SJSA1 (cell line): ENCODE measurements around the gene CHM. TPM values are rescaled to one million over a fixed set of nuclear protein-coding genes. Genes with fewer than 3 reads are reported as not detected.
"Not testable (repeated sequence)": the region's sequence is repeated elsewhere in the genome, so short reads cannot be mapped to it uniquely, and the experiment has no call there.

Experiments used
- DNase-seq, 2 experiments: peaks; one replicate each; pipeline ENCODE4 v3.0.0-alpha.2; 2015 to 2020; ENCODE audit warnings: low spot score in 2 of 2, low read depth in 1 of 2
- H3K27ac ChIP-seq: fragments of 250-450 bp; sonication (Bioruptor Pico); 2 replicates; pipeline ENCODE4 v1.5.1; 2020; ENCODE audit warnings: mild to moderate bottlenecking, moderate library complexity
- H3K27me3 ChIP-seq: fragments of 250-450 bp; sonication (Bioruptor Pico); replicated peaks from 2 replicates; pipeline ENCODE4 v1.5.1; 2020; ENCODE audit warnings: mild to moderate bottlenecking, moderate library complexity
- H3K36me3 ChIP-seq: fragments of 250-450 bp; sonication (Bioruptor Pico); 2 replicates; pipeline ENCODE4 v1.5.1; 2020; ENCODE audit warnings: mild to moderate bottlenecking
- H3K4me1 ChIP-seq: fragments of 250-450 bp; sonication (Bioruptor Pico); replicated peaks from 2 replicates; pipeline ENCODE4 v1.6.1; 2021; ENCODE audit warnings: mild to moderate bottlenecking
- H3K4me3 ChIP-seq: fragments of 250-450 bp; sonication (Bioruptor Pico); 2 replicates; pipeline ENCODE4 v1.5.1; 2020; ENCODE audit warnings: mild to moderate bottlenecking
- H3K9me3 ChIP-seq: fragments of 250-450 bp; sonication (Bioruptor Pico); replicated peaks from 2 replicates; pipeline ENCODE4 v1.5.1; 2020; ENCODE audit warnings: mild to moderate bottlenecking
- total RNA-seq: library from RNA; depleted of rRNA; stranded (reverse); fragments of >200 nt; shearing (Covaris generic); gene quantifications from 2 replicates; pipeline ENCODE4 v1.2.3, GENCODE V29; 2014

CHM gene
- total RNA-seq, 1 experiment from 2014 or later, result 27.0 TPM

DNA sequence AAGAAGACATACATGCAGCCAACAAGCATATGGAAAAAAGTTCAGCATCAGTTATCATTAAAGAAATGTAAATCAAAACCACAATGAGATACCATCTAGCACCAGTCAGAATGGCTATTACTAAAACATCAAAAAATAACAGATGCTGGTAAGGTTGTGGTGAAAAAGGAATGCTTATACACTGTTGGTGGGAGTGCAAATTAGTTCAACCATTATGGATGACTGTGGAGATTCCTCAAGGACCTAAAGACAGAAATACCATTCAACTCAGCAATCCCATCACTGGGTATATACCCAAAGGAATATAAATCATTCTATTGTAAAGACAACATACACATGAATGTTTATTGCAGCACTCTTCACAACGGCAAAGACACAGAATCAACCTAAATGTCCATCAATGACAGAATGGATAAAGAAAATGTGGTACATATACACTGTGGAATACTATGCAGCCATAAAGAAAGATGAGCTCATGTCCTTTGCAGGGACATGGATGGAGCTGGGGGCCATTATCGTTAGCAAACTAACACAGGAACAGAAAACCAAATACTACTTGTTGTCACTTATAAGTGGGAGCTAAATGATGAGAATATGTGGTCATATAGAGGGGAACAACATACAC lies 130.6 kb downstream of the CHM start:
- not testable (repeated sequence) for H3K9me3 ChIP-seq, H3K36me3 ChIP-seq, H3K4me1 ChIP-seq, H3K27ac ChIP-seq, H3K4me3 ChIP-seq, H3K27me3 ChIP-seq, DNase-seq

DNA sequence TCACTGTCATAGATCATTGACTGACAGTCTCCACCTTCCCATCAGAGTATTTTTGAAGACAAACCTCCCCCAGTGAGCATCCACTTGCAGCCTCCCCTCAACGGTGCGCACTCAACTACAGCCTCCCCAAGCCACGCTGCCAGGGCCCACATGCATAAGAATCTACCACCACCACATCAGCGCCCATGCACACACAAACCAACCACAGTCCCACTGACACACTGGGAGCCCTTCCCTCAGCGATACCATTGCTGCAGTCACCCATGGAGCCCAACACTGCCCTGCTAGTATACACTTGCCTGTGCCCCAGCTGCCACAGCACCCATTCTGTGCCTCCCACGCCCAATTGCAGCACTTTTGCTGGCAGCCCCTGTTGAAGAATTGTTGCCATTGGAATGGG lies 132.9 kb downstream of the CHM start:
- Histone ChIP-seq H3K9me3 (no peaks in the 10 kb centered on the region), H3K27me3 (no peaks in the 10 kb centered on the region), H3K36me3 (no peaks in the 10 kb centered on the region), H3K4me1 (no peaks in the 10 kb centered on the region), H3K4me3 (no peak overlapping the region), H3K27ac (no peak overlapping the region)
- no peak for DNase-seq

DNA sequence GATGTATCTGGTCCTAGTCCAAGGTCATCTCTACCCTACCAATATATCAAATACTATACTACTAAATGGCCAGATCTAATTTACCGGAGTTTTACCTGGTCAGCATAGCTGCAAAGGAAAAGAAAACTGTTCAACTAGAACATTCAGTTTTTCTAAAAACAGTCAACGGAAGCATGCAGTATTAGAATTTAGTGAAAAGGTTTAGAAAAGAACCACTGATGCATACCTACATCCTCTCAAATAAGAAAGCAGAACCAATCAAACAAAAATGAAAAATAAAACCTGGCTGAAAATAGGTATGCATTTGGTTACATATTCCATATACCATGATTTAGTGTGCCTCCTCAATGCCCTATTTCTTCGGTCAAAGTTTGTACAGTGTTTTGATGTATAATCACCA lies 140.0 kb downstream of the CHM start:
- no peak overlapping the region for H3K27ac ChIP-seq
- no peak for DNase-seq
- H3K27me3 ChIP-seq, result no peaks in the 10 kb centered on the region
- H3K36me3 ChIP-seq, result no peaks in the 10 kb centered on the region
- no peaks in the 10 kb centered on the region for H3K9me3 ChIP-seq
- H3K4me3 ChIP-seq, result no peak overlapping the region
- H3K4me1 ChIP-seq, result no peaks in the 10 kb centered on the region

DNA sequence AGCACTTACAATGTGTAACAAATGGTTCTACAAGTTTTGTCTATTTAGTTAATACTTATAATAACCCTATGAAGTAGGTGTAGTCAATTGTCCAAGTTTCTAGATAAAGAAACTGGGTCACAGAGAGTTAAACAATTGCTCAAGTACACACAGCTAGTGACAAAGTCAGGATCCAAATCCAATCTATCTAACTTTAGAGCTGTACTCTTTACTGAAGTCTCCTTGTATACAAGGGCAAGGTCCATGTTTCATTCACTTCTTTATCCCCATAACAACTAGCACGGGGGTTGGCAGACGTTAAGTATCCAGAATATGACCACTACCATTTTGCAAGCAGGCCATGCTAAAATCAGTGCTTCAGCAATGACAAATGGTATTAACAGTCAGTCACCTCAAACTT lies 141.0 kb downstream of the CHM start:
- no peak for DNase-seq
- H3K4me3 ChIP-seq, result no peak overlapping the region
- H3K36me3 ChIP-seq, result no peaks in the 10 kb centered on the region
- no peaks in the 10 kb centered on the region for H3K27me3 ChIP-seq
- no peaks in the 10 kb centered on the region for H3K4me1 ChIP-seq
- H3K9me3 ChIP-seq, result no peaks in the 10 kb centered on the region
- H3K27ac ChIP-seq, result no peak overlapping the region

DNA sequence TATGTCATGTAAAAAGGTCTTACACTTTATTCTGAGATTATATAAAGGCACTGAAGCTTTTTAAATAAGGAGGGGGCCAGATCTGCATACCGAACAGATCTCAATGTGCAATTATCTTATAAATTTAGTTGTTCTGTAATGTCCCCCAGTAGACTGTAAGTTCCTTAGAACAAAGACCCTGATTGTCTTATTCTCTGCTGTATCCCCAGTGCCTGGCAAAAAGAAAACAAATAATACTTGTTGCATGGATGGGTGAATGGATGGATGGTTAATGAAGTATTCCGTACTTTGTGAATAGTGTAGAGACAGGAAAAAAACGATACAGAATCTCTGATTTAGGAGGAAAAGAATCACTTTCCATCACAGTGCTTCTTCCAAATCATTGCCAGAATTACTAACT lies 141.5 kb downstream of the CHM start:
- Histone ChIP-seq H3K4me1 (no peaks in the 10 kb centered on the region), H3K4me3 (no peak overlapping the region), H3K27me3 (no peaks in the 10 kb centered on the region), H3K9me3 (no peaks in the 10 kb centered on the region), H3K36me3 (no peaks in the 10 kb centered on the region), H3K27ac (no peak overlapping the region)
- DNase-seq, result no peak

DNA sequence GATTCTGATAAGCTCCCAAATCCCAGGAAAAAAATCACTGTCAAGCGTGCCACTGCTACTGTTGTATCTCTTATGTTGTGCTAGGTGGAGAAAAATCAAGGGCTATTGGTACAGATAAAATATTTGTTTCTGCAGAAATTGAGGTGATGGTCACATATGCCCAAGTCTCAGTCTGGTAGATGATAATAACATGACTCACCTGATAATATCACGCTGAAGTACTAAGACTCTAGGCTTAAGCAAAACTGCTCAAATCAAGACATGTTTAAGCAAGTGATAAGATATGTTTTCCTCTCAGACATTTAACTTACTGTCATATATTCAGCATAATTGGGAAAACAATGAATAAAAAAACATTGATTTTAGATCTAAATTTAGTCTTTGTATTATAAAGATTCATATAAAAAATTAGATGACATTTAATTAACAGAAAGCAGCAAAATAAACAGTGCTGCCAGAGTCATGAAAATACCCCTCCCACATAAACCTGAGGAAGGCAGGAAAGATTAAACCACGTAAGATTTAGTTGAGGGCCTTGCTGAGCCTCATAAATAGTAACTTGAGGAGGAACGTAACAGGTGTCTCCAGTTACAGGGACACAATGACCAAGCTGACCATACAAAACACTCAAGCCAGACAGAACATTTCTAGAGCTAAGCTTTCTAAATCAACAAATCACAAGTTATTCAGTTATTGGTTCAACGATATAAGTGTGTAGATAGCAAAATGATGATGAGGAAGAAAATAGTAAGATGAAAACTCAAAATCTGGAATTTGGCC lies 143.5 kb downstream of the CHM start:
- DNase-seq, result no peak
- no peak overlapping the region for H3K4me3 ChIP-seq

DNA sequence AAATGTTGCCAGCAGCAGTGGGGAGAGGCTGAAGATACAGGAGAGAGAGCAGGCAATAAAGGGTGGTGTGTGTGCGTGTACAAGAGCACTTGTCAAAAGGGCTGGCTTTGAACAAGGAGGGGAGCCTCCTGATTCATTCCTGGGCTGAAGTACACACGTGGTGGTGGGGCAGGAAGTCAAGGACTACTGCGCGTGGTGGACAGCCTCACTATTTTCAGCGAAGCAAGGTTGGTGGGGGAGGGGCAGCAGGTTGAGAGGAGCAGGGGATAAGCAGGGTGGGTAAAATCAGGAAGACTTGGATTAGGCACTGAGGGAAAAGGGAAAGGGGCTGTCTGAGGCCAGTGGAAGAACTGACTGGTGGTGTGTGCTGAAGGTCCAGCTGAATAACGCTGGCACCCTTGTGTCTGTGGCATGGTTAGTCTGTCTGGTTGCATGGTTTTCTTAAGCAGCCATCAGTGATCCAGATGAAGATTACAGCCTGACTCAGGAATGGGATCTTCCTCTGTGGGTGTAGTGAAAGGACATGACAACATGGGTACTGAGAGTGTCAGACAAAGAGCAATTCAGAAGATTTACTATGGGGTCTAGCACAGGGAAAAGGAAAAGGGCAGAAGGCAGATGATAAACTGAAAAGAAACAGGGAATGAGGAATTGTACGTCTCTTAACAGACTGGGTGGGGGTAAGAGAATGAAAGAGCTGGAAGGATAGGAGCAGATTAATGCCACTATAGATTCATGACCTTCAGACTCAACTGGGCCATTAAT lies 149.8 kb downstream of the CHM start:
- no peaks in the 10 kb centered on the region for H3K27me3 ChIP-seq
- DNase-seq, result no peak

More for the DNA sequence above, 143.5 kb downstream of the CHM start:
- Histone ChIP-seq H3K9me3 (no peaks in the 10 kb centered on the region), H3K4me1 (no peaks in the 10 kb centered on the region), H3K36me3 (no peaks in the 10 kb centered on the region), H3K27me3 (no peaks in the 10 kb centered on the region), H3K27ac (no peak overlapping the region)

DNA sequence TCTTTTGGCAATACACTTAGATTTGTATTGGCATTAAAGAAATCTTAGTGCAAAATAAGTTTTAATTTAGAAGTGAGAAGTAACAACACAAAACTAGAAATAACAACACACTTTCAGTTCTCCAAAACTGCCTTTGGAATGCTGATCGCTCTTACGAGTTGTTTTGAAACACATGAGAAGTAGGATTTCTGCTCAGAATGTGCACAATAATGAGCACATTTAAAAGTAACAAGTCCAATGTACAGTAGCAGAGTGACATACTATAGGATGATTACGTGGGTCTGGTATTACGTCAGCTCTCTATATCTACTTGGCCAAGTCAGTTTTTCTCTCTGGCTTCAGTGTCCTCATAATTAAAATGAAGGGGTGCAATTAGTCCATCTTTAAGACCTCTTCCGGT lies 164.8 kb downstream of the CHM start:
- no peaks in the 10 kb centered on the region for H3K36me3 ChIP-seq
- no peaks in the 10 kb centered on the region for H3K27me3 ChIP-seq
- no peak overlapping the region for H3K27ac ChIP-seq
- no peak for DNase-seq
- H3K4me1 ChIP-seq, result no peaks in the 10 kb centered on the region
- H3K9me3 ChIP-seq, result no peaks in the 10 kb centered on the region
- no peak overlapping the region for H3K4me3 ChIP-seq

More for the DNA sequence above, 149.8 kb downstream of the CHM start:
- no peak overlapping the region for H3K4me3 ChIP-seq
- H3K9me3 ChIP-seq, result no peaks in the 10 kb centered on the region
- no peaks in the 10 kb centered on the region for H3K36me3 ChIP-seq
- no peaks in the 10 kb centered on the region for H3K4me1 ChIP-seq
- H3K27ac ChIP-seq, result no peak overlapping the region

DNA sequence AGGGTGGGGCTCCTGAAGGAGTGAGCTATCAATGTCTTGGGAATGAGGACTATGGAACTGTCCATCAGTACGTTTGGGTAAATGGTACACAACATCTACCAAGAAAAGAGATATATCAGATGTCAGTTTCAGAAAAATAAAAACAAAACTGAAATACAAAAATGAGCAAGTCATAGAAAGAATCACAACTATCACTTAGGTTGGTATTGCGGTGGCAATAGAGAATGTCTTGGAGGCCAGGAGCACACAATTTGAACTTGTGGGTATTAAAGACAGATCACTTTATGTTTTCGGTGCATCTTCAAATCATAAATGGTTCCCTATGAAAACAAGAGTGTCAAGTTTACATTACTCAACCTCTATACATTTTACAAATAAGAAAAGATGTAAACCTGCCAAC lies 176.8 kb downstream of the CHM start:
- Histone ChIP-seq H3K36me3 (0 out of 2 replicates have a peak, but pooled peaks cover under 1% of the 10 kb centered on the region), H3K4me1 (no peaks in the 10 kb centered on the region), H3K27ac (no peak overlapping the region), H3K9me3 (no peaks in the 10 kb centered on the region), H3K27me3 (no peaks in the 10 kb centered on the region), H3K4me3 (no peak overlapping the region)
- DNase-seq, result no peak

DNA sequence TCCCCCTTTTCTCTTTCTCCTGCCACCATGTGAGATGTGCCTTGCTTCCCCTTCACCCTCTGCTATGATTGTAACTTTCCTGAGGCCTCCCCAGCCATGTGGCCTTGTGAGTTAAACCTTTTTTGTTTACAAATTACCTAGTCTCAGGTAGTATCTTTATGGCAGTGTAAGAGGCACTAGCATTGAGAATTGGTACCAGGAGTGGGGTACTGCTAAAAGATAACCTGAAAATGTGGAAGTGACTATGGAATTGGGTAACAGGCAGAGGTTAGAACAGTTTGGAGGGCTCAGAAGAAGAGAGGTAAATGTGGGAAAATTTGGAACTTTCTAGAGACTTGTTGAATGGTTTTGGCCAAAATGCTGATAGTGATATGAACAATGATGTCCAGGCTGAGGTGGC lies 182.0 kb downstream of the CHM start:
- H3K27ac ChIP-seq, result no peak overlapping the region
- no peaks in the 10 kb centered on the region for H3K27me3 ChIP-seq
- no peak for DNase-seq
- H3K4me3 ChIP-seq, result no peak overlapping the region
- H3K36me3 ChIP-seq, result 0 out of 2 replicates have a peak, but pooled peaks cover 2% of the 10 kb centered on the region
- no peaks in the 10 kb centered on the region for H3K4me1 ChIP-seq
- no peaks in the 10 kb centered on the region for H3K9me3 ChIP-seq

DNA sequence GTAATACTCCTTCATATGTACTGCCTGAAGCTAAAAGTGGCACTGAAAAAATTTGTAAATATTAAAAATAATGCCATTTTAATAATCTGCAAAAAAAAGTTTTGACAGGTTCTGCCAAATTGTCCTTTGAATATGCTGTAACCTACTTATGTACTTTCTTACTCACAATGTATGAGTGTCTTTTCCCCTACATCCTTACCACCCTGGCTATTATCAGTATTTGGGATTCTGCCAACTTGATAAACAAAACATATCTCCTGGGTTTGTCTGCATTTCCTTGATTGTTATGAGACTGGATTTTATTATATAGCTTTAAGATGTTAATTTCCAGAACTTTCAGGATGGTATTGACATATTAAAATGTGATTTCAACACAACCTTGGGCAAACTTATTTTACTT lies 187.9 kb downstream of the CHM start:
- no peaks in the 10 kb centered on the region for H3K27me3 ChIP-seq
- no peaks in the 10 kb centered on the region for H3K36me3 ChIP-seq
- no peak overlapping the region for H3K4me3 ChIP-seq
- no peak for DNase-seq
- H3K27ac ChIP-seq, result no peak overlapping the region
- H3K4me1 ChIP-seq, result no peaks in the 10 kb centered on the region
- H3K9me3 ChIP-seq, result no peaks in the 10 kb centered on the region

DNA sequence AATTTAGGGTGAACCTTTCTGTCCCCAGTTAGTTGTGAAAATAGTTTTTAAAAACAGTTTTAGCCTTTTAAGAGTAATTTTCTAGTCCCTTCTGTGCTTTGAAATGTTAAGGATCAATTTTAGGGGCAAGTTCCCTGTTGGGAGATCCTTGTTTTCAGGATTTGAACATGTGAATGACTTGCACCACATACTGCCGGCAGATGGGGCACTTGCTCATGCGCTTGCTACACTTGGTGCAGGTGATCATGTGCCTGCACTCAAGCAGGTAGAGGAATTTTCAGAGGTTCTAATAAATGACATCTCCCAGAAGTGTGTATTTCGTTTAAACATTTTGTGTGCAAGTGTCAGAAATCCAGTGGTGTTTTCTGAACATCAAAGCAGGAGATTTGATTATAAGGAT lies 195.9 kb downstream of the CHM start:
- DNase-seq, result no peak
- Histone ChIP-seq H3K4me3 (no peak overlapping the region), H3K4me1 (no peaks in the 10 kb centered on the region), H3K9me3 (no peaks in the 10 kb centered on the region), H3K27ac (no peak overlapping the region), H3K36me3 (no peaks in the 10 kb centered on the region), H3K27me3 (no peaks in the 10 kb centered on the region)

DNA sequence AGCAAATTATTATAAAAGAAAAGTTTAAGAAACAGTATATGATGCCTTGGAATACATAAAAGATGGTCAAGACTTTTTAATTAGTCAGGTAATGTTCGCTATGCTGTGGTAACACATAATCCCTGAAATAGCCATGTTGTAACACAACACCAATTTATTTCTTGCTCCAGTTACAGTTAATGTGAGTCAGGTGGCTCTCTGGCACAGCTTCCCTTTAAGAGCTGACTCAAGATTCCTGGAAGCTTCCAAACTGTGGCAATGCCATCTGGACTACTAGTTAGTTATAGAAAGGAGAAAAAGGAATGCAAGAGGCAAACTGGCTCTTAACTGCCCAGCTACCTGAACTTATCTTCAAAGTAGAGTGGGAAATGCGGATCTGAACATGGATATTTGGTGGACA lies 210.5 kb downstream of the CHM start:
- Histone ChIP-seq H3K4me3 (no peak overlapping the region), H3K9me3 (no peaks in the 10 kb centered on the region), H3K27me3 (no peaks in the 10 kb centered on the region), H3K27ac (no peak overlapping the region), H3K4me1 (no peaks in the 10 kb centered on the region), H3K36me3 (no peaks in the 10 kb centered on the region)
- no peak for DNase-seq

DNA sequence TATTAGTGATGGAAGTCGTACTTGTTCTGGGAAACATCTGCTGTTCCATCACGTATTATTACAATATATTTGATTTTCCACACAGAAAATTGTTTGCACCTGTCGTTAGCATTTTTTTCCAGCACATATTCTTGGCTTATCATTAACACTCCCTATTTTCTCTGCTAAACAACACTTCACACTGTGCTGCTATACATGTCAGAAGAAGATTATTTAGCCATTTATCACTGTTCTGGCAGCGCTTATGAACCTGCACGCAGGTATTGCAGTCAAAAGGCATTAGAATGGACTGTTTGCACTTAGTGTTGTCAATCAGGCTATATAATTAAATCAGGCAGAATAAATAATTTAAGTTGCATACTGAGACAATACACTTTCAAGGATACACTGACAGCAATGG lies 218.6 kb downstream of the CHM start:
- Histone ChIP-seq H3K36me3 (no peaks in the 10 kb centered on the region), H3K4me3 (no peak overlapping the region), H3K27ac (no peak overlapping the region), H3K27me3 (no peaks in the 10 kb centered on the region), H3K4me1 (no peaks in the 10 kb centered on the region), H3K9me3 (no peaks in the 10 kb centered on the region)
- no peak for DNase-seq
